GM03348 (cell line): ENCODE measurements around the gene TCERG1L.

ENCODE experiments used
- DNase-seq: peaks from one replicate; pipeline ENCODE4 v3.0.0; 2012; ENCODE audit warnings: low spot score

TCERG1L gene

DNA sequence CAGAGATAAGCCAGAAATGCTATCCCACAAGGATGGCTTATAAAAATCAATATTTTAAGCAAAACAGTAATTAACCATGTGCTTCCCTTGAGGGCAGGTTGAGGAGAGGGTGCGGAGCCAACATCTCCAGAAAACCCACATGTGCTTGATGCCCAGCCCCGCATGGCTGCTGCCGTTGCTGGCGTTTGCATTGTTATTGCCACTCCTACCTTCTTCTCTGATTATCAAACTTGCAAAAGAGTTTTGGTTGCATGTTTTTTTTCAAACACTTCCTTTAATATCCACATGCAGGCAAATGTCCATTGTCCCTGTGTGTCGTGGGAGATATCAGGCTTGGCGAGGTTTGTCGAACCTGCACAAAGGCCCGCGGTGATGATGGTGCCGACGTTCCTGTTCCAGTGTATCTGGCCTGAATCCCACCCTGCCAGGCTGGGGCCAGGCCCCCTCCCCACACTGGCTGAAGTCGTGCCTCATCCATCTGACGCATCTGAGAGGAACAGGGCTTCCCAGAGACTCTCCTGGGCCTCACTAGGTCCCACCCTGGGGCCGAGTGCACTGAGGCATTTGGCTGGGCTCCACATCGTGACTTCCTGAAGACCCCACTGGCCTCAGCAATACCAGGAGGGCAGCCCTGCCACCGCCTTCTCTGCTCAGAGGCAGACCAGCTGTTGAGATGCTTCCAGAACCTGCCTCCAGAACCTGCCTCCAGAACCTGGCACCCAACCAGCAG lies 40.9 kb downstream of the TCERG1L start:
- no peak for DNase-seq

DNA sequence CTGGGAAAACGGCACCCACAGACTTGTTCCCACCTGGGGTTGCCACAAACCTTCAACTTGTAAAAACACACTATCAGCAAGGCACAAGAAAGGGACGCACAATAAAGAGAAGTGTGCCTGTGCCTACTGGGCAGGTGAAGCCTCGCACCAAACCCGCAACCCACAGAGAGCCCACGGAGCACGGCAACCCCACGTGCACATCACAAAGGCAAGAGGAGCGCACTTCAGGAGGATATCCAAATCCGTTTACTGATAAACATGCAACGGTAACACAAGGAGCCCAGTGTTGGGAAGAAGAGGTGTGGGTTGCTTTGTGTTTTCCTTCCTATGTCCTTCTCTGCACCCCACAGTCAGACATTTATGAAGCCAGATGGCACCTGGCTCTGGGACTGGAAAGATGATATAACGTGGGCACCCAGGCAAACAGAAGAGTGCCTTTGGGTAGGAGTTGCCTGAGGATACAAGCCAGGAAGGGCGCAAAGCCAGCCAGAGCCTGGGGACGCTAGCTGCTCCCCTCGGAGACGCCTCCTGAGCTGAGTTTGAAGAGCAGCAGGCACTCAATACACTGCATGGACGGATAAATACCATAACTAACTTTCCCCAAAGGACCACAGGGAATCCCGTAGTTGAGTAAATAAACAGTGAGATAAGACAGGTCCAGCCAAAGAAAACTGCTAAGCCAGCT lies 41.6 kb downstream of the TCERG1L start:
- no peak for DNase-seq

DNA sequence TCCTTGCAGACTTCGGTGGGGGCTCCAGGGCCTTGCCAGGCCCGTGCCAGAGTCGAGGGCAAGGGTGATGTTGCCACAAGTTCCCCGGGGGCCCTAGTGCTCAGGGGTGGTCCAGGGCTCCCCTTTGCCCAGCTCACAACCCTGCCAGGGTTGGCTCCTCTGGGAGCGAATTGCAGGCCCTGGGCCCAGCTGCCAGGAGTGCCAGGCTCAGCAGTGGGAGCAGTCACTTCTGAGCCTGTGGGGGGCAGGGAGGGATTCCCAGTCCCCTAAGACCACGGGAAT lies 43.8 kb downstream of the TCERG1L start:
- DNase-seq, result no peak

DNA sequence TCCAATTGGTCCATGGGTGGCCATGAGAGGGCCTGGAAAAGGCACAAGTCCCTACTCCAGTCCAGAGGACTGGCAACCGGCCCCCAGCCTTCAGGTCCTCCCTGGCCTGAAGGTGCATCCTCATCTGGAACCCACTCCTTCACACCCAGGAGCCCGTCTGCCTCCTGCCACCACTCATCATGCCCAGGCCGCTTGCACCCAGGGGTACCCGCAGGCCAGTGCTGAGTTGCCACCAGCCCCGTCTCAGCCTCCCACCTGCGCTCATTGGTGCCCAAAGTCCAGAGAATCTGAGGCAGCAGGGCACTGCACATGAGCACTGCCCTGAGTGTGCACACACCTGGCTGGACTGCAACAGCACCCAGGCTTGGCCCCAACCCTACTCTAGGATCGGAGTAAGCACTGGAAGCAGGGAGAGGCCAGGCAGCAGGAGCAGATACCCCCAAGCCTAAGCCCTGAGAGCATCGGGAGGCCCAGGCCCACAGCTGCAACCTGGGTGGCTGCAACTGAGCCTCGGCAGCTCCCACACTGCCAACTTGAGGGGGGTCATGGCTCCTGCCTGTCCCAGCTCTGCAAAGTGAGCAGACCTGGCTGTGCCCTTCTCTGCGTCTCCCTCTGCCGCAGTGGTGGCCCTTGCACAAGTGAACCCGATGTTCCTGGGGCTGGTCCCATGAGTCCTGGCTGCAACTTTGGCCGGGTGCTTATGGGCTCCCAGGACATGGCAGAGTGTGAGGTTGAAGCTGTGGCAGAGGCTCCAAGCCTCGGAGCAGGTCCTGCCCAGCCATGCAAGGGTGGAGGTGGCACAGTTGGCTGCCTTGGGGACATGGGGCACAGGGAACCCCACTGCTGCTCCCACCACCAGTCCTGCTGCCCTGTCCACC lies 44.3 kb downstream of the TCERG1L start:
- no peak for DNase-seq

DNA sequence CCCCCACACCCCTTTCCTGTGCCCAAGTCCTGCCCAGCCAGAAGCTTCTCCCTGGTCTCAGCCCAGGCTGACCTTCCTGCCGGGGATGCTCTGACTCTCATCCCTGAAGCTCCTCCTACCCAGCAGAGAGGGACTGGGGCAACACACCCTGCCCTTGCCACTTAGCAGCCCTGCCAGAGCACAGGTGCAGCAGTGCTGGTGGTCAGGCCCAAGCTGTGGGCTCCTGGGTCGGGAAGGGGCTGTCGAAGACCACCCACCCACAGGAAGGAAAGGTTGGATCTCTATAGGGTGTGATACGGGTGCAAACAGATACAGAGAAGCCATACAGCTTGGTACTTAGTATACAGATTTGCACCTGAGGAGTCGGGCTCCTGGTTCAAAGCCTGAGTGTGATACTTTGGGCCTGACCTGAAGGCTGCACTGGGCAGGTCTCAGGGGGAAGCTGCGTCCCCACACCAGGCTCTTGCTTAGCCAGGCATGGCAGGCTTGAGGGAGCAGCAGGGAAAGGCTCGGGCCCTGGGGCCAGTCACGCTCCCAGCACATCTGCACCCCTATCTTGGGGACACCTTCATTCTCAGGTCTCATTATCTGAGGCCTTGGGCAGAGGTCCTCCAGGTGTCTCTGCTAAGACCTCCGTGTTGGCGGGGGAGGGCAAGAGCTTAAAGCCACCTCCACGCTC lies 47.3 kb downstream of the TCERG1L start:
- DNase-seq, result no peak

DNA sequence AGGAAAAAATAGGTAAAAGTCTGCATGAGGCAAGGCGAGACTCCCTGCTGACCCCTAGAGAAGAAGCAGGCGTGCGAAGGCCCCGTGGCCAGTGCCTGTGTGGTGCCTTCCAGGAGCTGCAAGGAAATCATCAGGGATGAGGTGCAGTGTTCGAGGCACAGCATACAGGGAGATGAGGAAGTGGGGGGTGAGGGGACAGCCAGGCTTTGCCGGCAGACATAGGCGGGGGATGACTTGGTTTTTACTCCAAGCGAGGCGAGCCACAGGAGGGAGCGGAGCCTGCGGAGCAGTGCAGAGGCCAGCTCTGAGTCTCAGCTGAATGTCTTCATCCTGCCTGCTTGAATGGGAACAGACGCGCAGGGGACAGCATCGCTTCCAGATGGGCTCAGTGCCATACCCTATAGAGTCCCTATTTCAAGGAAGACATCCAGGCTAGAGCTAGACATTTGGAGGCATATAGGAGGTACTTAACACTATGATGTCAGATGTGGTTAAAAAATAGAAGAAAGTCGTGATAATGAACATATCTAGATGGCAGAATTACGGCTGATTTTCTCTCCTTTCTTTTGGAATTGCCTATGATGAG lies 49.5 kb downstream of the TCERG1L start:
- no peak for DNase-seq

DNA sequence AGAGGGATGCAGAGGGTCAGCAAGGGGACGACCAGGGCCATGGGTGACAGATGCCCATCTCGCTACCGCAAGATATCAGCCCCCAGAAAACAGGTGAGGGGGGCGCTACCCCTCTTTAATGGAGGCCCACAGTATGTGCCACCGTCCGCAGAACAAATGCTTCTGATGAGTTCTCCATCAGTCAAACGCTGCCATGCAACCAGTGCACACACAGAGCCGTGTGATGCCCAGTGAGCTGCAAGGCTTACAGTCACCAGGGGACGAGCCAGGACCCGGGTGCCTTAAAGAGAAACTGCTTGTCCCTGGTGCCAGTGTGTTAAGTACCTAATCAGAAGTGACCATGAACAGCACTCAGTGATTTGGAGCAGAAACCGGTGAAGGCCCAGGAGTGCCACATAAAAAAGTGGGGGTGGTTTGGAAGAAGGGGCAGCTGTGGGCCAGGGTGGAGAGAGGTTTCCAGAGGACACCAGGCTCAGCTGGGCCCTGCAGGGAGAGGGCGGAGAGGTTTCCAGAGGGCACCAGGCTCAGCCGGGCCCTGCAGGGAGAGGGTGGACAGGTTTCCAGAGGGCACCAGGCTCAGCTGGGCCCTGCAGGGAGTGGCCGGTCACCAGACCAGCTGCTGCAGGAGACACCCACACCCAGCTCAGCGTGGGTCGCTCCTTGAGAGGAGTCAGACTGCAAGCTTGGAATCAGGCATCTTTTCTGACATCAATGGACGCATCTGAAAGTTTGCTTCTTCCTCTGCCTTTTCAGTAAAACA lies 50.9 kb downstream of the TCERG1L start:
- DNase-seq, result no peak

DNA sequence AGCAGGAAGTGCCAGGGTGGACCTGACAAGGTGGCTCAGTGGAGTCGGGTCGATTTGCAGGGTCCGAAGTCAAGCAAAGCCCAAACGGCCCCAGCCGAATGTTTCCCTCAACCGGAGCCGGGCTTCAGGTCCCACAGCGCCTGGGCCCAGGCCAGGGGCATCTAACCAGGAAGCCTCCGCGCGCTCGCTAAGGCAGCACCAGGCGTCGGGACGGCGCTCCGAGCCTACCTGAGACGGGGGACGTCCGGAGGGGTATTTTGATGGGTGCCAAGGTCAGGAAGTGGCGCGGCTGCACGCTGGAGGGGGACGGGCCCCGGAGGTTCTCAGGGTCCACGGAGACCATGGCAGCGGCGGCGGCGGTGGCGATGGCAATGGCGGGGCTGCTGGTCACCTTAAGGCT lies 51.5 kb downstream of the TCERG1L start:
- DNase-seq, result no peak

DNA sequence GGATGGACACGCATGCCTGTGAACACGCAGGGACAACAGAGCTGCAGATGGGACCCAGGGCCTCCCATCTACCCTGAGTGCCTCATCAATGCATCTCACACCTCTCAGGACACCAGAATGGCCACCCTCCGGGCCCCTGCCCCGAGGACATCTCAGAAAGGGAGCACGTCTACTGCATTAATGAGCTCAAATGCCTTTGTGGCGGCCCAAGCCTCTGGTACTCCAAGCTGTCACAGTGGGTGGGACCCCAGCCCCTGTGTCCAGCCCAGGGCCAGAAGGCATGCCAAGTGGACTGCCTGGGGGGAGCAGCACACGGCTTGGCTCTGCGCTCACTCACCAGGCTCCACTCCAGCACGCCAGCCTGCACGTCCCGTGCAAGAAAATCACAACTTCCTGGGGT lies 52.0 kb downstream of the TCERG1L start:
- DNase-seq, result no peak

DNA sequence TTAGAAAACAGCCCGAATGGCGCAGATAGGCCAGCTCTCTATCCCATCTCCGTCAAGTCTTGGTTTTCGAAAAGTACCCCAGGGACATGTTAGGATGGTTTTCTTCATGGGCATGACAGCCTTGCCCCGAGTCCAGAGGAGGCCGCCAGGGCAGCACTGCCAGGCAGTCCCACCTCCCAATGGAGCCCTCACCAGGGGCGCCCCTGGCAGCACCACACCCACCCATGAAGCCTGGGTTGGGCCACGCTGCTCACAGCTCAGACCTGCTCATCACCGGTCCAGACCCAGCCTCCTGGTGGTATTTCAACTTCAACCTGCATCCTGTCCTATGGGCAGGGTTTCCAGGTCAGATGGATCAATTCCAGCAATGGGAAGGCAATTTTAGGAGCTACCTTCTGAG lies 53.3 kb downstream of the TCERG1L start:
- DNase-seq, result no peak

DNA sequence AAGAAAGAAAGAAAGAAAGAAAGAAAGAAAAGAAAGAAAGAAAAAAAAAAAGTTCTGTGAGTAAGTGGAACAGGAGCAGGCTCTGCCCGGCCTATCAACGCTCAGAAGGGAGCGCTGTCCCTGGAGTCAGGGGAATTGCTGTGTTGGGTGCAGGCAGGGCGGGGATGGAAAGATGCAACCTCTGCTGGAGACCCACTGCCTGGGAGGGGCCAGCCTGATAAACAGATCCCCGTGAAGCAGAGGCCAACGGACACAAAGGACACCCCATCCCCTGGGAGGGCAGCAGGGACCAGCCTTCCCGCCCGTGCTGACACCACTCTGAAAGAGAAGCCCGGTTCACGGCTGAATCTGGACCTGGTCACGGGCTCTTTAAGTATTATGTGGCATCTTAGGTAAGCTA lies 54.5 kb downstream of the TCERG1L start:
- DNase-seq, result no peak

DNA sequence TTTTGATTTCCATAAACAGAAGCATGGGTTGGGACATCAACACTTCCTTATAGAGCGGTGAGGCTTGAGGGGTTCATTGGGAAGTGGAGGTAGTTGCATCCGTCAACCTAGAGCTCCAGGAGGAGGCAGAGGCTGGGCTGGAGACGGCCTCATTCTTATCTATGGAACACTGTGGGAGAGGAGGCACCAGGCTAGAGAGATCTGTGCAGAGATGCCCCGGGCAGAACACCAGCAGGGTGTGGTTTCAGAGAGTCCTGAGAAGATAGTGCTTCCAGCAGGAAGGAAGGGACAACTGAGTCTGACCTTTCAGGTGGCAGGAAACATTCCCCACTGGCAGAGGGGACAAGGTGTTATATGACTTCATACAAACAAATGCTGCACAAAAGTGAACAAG lies 56.7 kb downstream of the TCERG1L start:
- no peak for DNase-seq

DNA sequence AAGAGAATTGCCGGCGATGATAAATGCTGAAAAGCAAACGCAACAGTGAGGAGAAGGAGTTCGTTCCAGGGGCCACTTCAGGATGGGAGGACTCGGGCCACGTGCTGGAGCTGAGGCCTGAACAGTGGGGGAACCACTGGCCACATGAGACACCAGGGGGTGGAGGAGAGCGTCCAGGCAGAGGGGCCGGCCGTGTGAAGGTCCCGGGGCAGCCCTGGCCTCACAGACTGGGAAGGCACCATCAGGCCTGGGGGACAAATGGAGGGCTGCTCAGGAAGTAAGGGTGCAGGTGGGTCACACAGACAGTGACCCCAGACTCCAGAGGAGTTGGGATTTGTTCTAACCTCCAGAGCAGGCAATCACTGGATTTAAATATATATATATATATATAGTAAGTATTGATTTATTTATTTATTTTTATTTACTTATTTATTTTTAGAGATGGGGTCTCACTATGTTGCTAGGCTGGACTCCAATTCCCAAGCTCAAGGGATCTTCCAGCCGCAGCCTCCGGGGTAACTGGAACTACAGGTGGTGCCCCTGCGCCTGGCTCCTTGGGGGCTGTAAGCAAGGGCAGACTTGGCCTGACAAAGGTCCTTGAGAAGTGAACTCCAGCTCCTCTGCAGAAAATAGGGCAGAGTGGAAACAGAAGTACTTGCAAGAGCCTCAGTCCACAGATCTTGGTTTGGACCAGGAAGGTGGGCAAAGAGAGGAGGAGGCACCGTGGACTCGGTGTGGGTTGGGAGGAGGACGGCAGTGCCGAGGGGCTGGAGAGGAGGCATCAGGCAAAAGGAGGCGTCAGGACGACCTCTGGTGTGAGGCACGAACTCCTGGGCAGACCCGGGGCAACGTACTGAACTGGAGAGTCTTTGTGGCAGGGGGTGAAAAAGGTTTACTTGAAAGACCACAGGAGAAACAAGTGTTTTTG lies 57.3 kb downstream of the TCERG1L start:
- no peak for DNase-seq

DNA sequence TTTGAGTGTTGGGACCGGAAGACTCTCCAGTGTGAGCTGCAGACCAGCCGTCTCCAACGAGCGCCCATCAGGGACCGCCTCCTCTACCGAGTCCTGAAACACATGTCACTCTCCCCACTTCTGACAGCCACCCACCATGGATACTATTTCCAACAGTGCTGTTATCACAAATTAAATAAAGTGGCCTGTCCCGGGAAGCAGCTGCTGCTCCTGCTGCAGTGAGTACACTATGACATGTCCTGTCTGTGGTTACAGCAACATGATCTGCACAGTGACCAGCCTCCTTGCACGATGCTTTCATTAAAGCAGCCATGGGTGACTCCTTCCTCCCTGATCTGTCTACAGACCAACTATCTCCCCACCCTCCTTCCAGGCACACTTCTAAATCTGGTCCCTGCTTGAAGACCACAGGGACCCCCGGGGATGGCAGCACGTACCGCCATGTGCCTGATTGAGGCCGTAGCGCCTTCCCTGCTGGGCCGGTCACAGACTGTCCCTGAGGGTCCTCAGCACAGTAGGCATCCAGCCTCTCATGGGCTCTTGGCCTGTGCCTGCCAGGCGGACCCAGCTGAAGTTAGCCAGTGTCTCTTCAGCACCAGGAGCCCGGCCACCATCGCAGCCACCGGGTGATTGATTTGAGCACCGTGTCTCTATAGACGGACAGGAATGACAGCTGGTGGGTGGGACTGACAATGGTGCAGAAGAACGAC lies 58.8 kb downstream of the TCERG1L start:
- no peak for DNase-seq

DNA sequence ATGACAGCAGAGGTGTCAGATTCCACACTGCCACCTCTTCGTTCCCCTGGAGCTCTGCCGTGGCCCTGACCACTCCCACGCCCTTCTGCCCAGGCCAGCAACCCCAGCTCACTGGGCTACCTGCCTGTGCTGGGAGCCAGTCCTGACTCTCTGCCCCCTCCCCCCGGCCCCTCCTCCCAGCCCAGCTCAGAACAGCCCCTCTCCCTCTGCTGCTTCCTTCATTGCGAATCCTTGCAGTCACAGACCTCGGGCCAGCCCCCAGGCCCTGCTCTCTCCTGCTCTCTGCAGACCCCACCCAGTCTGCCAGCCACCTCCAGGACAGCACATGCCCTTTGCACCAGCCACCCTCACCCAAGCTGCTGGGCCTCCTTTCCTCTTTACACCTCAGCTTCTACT lies 60.4 kb downstream of the TCERG1L start:
- no peak for DNase-seq

DNA sequence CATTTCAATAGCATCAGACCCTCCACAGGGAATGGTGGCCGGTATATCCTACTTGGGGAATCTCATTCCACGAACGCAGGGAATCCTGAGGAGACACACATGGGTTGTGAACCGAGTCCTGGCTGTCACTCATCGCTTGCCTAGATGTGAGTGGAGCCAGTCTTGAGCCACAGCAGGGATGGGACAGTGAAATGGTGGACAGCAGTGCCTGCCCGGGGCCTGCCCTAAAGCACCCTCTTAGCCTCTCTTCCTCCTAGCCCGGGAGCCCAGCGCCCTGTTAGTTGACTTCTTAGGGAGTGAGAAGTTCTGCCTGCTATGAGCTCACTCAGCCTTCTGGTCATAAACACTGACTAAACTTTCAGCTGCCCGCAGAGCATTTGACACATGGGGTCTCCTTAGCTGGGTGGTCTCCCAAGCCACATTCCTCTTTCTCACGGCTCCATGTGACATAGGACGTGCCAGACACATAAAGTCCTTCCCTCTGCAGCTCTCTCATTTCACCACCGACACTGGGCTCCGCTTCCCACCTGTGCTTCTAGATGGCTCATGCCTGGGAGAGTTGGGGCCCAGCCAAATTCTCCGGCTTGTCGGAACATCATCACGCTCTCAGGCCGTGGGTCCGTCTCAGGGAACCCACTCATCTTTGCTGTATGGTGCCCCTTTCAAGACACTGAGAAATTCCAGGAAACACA lies 60.9 kb downstream of the TCERG1L start:
- DNase-seq, result no peak

DNA sequence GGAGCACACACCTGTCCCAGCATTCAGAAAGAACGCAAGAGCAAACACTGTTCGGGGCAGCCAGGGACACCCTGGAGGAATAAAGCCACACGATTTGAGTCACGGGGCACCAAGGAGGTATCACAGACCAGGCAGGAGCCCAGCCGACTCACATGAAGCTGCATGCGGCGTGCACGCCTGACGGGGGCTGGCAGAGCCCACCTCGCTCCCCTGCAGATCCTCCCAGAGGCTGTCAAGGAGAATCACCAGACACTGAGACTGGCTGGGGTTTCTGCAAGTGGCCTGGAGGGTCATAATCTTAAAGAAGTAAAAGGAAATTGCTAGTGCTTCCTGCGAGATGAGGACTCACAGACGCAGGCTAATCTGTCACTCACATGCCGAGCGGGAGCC lies 61.6 kb downstream of the TCERG1L start:
- no peak for DNase-seq

DNA sequence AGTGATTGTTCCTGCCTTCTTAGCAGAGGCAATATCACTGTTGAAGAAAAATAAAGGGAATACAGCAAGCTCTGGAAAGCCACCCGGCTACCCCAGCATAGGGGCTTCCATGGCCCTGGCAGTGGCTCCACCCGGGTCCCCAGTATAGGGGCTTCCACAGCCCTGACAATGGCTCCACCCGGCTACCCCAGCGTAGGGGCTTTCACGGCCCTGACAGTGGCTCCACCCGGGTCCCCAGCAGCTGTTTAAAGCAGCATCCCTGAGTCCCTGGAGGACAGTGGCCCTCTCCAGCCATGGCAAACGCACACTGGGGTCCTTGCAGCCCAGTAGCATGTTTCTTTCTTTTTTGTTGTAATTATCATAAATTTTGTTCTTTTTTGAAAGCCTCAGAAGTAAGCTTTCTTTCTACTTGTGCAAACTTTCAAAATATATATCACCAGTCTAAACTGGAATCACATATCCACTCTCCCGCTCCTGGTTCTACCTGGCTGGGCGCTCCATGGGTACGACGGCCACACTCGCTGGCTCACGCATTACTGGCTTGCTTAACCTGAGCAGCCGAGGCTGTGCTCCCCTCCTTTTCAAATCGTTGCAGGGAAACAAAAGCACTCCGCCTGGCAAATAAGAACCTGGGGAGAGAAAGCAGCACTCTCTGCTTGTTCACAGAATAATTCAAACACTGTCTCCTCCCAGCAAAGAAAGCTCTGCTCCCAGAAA lies 62.1 kb downstream of the TCERG1L start:
- DNase-seq, result no peak
